AG09319 (cell line): ENCODE measurements around the gene CD53.

Experiments
- DNase-seq: peaks from one replicate; pipeline ENCODE4 v3.0.0-alpha.2; 2010; ENCODE audit warnings: low read depth; ENCODE audit errors: extremely low read depth
- TF ChIP-seq, protein P1 (sequence below): IDR thresholded peaks from 2 replicates; pipeline ENCODE4 v1.5.1; 2011; ENCODE audit warnings: low read depth, mild to moderate bottlenecking, inconsistent platforms, low read length, moderate library complexity

The CD53 gene

DNA sequence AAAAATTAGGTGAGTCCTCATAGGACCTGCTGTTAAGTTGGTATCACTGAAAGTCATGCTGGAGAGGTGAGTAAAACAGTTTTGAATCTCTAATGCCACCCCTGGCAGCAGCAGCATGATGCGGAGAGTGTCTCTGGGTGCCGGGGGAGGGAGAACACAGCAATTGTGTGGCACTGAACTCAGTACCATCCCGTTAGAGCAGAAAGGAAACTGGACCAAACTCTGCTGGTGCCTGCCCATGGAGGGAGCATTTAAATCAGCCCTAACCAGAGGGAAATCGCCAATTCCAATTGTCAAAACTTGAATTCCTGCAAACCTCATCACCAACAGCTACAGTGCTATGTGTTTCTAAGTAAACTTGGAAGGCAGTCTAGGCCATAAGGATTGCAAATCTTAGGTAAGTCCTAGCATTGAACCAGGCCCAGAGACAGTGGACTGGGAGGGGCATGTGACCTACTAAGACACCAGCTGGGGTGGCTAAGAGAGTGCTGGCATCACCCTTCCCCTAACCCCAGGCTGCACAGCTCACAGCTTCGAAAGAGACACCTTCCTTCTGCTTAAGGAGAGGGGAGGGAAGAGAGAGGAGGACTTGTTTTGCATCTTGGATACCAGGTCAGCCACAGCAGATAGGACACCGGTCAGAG, 30.0 kb downstream of the CD53 start:
- DNase-seq = no peak
- TF ChIP-seq, protein P1, sequence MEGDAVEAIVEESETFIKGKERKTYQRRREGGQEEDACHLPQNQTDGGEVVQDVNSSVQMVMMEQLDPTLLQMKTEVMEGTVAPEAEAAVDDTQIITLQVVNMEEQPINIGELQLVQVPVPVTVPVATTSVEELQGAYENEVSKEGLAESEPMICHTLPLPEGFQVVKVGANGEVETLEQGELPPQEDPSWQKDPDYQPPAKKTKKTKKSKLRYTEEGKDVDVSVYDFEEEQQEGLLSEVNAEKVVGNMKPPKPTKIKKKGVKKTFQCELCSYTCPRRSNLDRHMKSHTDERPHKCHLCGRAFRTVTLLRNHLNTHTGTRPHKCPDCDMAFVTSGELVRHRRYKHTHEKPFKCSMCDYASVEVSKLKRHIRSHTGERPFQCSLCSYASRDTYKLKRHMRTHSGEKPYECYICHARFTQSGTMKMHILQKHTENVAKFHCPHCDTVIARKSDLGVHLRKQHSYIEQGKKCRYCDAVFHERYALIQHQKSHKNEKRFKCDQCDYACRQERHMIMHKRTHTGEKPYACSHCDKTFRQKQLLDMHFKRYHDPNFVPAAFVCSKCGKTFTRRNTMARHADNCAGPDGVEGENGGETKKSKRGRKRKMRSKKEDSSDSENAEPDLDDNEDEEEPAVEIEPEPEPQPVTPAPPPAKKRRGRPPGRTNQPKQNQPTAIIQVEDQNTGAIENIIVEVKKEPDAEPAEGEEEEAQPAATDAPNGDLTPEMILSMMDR = no peak

GRCh38 chr1:110903853-110904500, 31.0 kb downstream of the CD53 start:
- TF ChIP-seq, protein P1 = no peak
- DNase-seq = no peak

DNA sequence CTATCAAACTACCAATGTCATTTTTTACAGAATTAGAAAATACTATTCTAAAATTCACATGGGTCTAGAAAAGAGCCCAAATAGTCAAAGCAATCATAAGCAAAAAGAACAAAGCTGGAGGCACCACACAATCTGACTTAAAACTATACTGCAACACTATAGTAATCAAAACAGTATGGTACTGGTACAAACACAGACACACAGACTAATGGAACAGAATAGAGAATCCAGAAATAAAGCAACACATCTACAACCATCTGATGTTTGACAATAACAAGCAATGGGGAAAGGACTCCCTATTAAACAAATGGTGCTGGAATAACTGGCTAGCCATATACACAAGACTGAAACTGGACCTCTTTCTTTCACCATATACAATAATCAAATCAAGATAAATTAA, 39.8 kb downstream of the CD53 start:
- TF ChIP-seq, protein P1 = no peak
- no peak for DNase-seq

GRCh38 chr1:110914676-110915075, 41.7 kb downstream of the CD53 start:
- TF ChIP-seq, protein P1 = no peak
- no peak for DNase-seq

GRCh38 chr1:110915804-110916203, 42.9 kb downstream of the CD53 start:
- no peak for DNase-seq
- TF ChIP-seq, protein P1 = no peak

- DNase-seq = no peak
- TF ChIP-seq, protein P1 = no peak
Observed at GRCh38 chr1:110916274-110916668, 43.3 kb downstream of the CD53 start.

DNA sequence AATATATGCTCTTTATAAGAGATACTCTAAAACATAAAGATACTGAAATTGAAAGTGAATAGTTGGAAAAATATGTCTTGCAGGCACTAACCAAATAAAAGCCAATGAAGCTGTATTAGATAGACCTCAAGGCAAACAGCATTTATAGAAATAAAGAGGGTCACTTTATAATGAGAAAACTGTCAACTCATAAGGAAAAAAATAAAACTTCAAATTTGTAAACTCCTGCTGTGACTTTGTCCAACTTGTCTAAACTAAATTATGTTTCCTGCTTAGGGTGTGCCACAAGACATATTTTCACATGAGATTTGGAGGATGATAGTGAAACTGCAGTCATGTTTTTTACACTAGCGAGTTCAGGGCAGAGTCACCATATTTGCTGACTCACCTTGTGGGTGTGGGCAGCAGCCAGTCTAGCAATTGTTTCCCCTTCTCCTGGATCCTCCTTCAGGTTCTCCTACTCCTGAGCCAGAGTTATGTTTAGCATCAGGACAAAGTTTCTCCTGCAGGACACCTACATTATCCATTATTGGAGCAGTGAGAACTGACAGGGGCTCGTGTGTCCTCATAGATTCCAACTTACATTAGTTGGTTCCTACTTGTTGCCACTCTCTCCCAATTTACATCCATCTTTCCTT, 43.8 kb downstream of the CD53 start:
- no peak for DNase-seq
- TF ChIP-seq, protein P1 = no peak
